T-cell (primary cell): Measurements from ENCODE around the gene ARFGEF2. TPM values are rescaled to one million over a fixed set of nuclear protein-coding genes. Genes with fewer than 3 reads are reported as not detected.
A peak's percentile ranks its signal among the peaks of the same experiment; 100 is the strongest.

Experiments used
- ATAC-seq, 4 experiments: fragments of 200-7000 bp in 3 of 4; fragments of 150-1000 bp in 1 of 4; cut with Tn5 transposase; replicated peaks in 1 of 4; 1 replicate in 3 of 4; 2 replicates in 1 of 4; pipeline ENCODE4 v1.10.0; 2021; ENCODE audit warnings: moderate library complexity in 3 of 4, mild to moderate bottlenecking in 2 of 4, moderate number of reproducible peaks in 1 of 4
- CTCF ChIA-PET, 2 donors: fragments of 300-600 bp; sonication (Branson Sonifier 250); formaldehyde crosslinking; loops; one replicate each; lab custom pipeline; 2022; ENCODE audit warnings: antibody characterized with exemption in 2 of 2; lab: Charles Lee
- POLR2A ChIA-PET, 2 donors: fragments of 300-600 bp; sonication (Branson Sonifier 250); formaldehyde crosslinking; loops; one replicate each; lab custom pipeline; 2022; ENCODE audit warnings: antibody characterized with exemption in 2 of 2; lab: Charles Lee
- DNase-seq, 35 experiments: peaks; one replicate each; pipeline versions ENCODE4 v3.0.0 to v3.0.0-alpha.2; 2013 to 2023
- H3K27ac ChIP-seq: one replicate; pipeline ENCODE4 v1.5.1; 2013; ENCODE audit warnings: low read length
- H3K27me3 ChIP-seq, 2 experiments: replicated peaks in 1 of 2; 1 replicate in 1 of 2; 2 replicates in 1 of 2; pipeline versions ENCODE4 v1.6.1 to v1.7.0; 2013; ENCODE audit warnings: low read length in 1 of 2, mixed read lengths in 1 of 2; ENCODE audit not compliant: control insufficient read depth in 2 of 2, insufficient read depth in 2 of 2; ENCODE audit errors: extremely low read depth in 1 of 2
- H3K36me3 ChIP-seq, 2 donors: 1 replicate in 1 of 2; 2 replicates in 1 of 2; pipeline versions ENCODE4 v1.6.1 to v1.7.0; 2013; ENCODE audit warnings: low read length in 1 of 2; ENCODE audit not compliant: control insufficient read depth in 2 of 2, insufficient read depth in 1 of 2; ENCODE audit errors: extremely low read depth in 1 of 2
- H3K4me1 ChIP-seq, 2 experiments: 1 replicate in 1 of 2; 2 replicates in 1 of 2; pipeline versions ENCODE4 v1.6.1 to v1.7.0; 2013; ENCODE audit warnings: low read length in 2 of 2, mixed read lengths in 1 of 2; ENCODE audit not compliant: insufficient read depth in 2 of 2, control insufficient read depth in 1 of 2; ENCODE audit errors: extremely low read depth in 1 of 2
- H3K4me3 ChIP-seq, 2 donors: 1 replicate in 1 of 2; 2 replicates in 1 of 2; pipeline versions ENCODE4 v1.5.1 to v1.7.0; 2013; ENCODE audit warnings: mild to moderate bottlenecking in 2 of 2, low read length in 1 of 2, moderate library complexity in 1 of 2; ENCODE audit not compliant: control insufficient read depth in 1 of 2; ENCODE audit errors: extremely low read depth in 1 of 2
- H3K9me3 ChIP-seq: 2 replicates; pipeline ENCODE4 v1.7.0; 2013
- H3K27ac Mint-ChIP-seq, 2 donors: one replicate each; pipeline ENCODE4 v1.8.0; 2020 to 2021; ENCODE audit warnings: mild to moderate bottlenecking in 2 of 2, mixed read lengths in 2 of 2
- H3K27me3 Mint-ChIP-seq, 2 donors: one replicate each; pipeline ENCODE4 v1.8.0; 2021 to 2022; ENCODE audit warnings: mixed read lengths in 2 of 2
- H3K36me3 Mint-ChIP-seq: one replicate; pipeline ENCODE4 v1.8.0; 2021; ENCODE audit warnings: mixed read lengths
- H3K4me1 Mint-ChIP-seq, 3 donors: one replicate each; pipeline ENCODE4 v1.8.0; 2020 to 2022; ENCODE audit warnings: mixed read lengths in 3 of 3, mild to moderate bottlenecking in 1 of 3
- H3K4me3 Mint-ChIP-seq, 3 donors: one replicate each; pipeline ENCODE4 v1.8.0; 2020 to 2022; ENCODE audit warnings: mild to moderate bottlenecking in 3 of 3, mixed read lengths in 3 of 3, moderate library complexity in 3 of 3
- H3K9me3 Mint-ChIP-seq, 3 donors: one replicate each; pipeline ENCODE4 v1.8.0; 2020 to 2022; ENCODE audit warnings: mixed read lengths in 3 of 3
- WGBS: methylation state at CpG from one replicate; pipeline ENCODE4 v1.1.5; 2013; ENCODE audit warnings: missing lambda C conversion rate; ENCODE audit not compliant: insufficient coverage; 5-methylcytosine and 5-hydroxymethylcytosine counted together
- total RNA-seq, 35 experiments: library from RNA in 6 of 35; stranded (reverse) in 6 of 35; fragments of 120-200 nt in 1 of 35; gene quantifications; one replicate each; pipeline versions ENCODE4 v1.2.1 to v1.2.4 and lab custom pipeline; 2013 to 2026

ARFGEF2 gene
- total RNA-seq (10 to 100 TPM; 23.4 to 30.3 (median 26.0) TPM), total RNA-seq (lab: John Stamatoyannopoulos, UW) (110 to 208 (median 165) reads per million in 29 experiments)
- 31.8 TPM for total RNA-seq (2013)

DNA sequence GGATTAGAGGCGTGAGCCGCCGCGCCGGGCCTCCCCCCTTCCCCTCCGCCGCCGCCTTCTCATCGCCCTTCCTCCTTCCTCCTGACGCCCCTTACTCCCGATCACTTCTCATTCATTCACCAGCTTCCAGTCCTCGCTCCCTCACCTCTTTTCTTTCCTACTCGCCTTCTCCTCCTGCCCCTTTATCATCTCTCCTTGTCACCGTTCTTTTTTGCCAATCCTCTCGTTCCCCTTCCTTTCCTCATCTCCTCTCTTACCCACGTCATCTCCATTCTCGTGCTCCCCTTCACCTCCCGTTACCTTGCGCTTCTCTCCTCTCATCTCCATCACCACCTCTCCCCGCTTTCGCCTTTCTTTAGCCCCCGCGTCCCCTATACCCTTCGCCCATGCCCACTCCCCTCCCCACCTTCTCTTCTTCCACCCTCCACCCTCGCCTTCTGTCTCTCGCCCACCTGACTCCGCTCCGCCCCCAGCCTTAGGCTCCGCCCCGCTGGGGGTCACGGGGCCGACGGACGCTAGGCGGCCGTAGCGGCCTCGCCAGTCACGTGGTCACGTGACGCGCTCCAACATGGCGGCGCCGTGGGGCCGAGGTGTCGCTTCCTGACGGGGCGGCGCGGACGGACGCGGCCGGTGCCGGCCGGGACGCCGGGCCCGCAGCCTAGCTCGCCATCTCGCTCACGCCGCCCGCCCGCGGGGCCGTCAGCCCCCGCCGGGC, at the start of gene ARFGEF2:
ARFGEF2 (plus strand) TSS at position 544 of the 715 bp plus-strand sequence. CDS start 179 bp downstream, outside the sequence.
- Mint-ChIP-seq H3K4me1 (peaks cover 48 to 54% (median 54%) of the 10 kb centered on the region in 3 donors), H3K9me3 (no peaks in the 10 kb centered on the region), H3K27me3 (no peaks in the 10 kb centered on the region), H3K4me3 (peak within 1 kb of the TSS; percentile 89 to 98 (median 92)), H3K36me3 (no peaks in the 10 kb centered on the region), H3K27ac (peak within 1 kb of the TSS; percentile 91 to 94)
- ChIA-PET POLR2A (interaction anchor here in 1 of 2 donors (0.7 to 1.1 kb wide), 2 partner anchors 10 to 13 kb away, joined by 3 to 4 read pairs; no protein-coding TSS in a partner anchor), CTCF (interaction anchor here in 1 of 2 donors (0.6 kb wide), 2 partner anchors 13 to 1649 kb away, joined by 4 to 5 read pairs; no protein-coding TSS in a partner anchor)
- no peaks in the 10 kb centered on the region for H3K9me3 ChIP-seq
- under 1% methylated on average over 69 of the region's 70 CpGs for WGBS
- H3K4me1 ChIP-seq = peaks cover 5 to 24% of the 10 kb centered on the region in 2 experiments
- no peaks in the 10 kb centered on the region for H3K27me3 ChIP-seq
- no peaks in the 10 kb centered on the region for H3K36me3 ChIP-seq
- H3K4me3 ChIP-seq = peak within 1 kb of the TSS; percentile 75 to 91
- DNase-seq = peak; percentile 72 to 94 (median 82)
- ATAC-seq = peak; percentile 95 to 97 (median 96)
- peak within 1 kb of the TSS; percentile 91 for H3K27ac ChIP-seq

DNA sequence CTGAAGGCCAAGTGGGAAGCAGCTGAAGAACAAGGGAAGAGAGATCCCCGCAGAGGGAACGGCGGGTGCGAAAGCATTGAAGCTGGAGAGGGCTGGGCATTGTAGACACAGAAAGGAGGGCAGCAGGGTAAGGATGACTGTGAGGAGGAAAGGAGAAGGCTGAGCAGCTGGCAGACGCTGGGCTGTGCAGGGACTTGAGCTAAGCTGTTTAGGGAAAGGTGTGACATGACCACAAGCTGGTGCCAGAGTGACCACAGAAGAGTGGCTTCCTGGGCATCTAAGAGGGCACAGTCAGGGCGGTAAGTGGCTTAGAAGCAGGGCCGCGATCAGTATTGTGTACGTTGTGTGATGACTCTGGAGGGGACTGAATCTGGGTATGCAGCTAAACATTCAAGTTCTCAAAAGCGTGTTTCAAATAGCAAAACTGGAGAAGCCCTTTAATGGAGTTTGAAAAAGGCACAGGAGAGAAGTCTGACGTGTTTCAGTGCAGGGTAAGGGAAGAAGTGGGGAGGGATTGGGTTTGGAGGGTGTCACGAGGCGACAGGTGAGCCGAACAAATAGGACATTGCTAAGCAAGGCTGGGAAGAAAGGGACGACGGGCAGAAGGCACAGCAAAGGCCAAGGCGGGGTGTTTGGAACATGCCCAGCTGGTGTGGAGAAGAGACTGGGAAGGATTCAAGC, 46.1 kb upstream of the ARFGEF2 start:
- Mint-ChIP-seq H3K4me3 (no peak overlapping the region), H3K4me1 (peaks cover 9 to 13% (median 12%) of the 10 kb centered on the region in 3 donors), H3K27ac (no peak overlapping the region), H3K36me3 (no peaks in the 10 kb centered on the region), H3K27me3 (no peaks in the 10 kb centered on the region), H3K9me3 (no peaks in the 10 kb centered on the region)
- no peaks in the 10 kb centered on the region for H3K36me3 ChIP-seq
- no peak overlapping the region for H3K4me3 ChIP-seq
- no peak overlapping the region for H3K27ac ChIP-seq
- POLR2A ChIA-PET = interaction anchor here in 1 of 2 donors (0.6 kb wide), 1 partner anchor 367 kb away, joined by 3 read pairs; no protein-coding TSS in a partner anchor
- H3K27me3 ChIP-seq = no peaks in the 10 kb centered on the region
- WGBS = 84% methylated on average over 17 of the region's 17 CpGs
- H3K4me1 ChIP-seq = peaks cover 0 to 8% of the 10 kb centered on the region in 2 experiments
- ATAC-seq (no peak), DNase-seq (no peak)
- no peaks in the 10 kb centered on the region for H3K9me3 ChIP-seq
- CTCF ChIA-PET = no interaction called here

DNA sequence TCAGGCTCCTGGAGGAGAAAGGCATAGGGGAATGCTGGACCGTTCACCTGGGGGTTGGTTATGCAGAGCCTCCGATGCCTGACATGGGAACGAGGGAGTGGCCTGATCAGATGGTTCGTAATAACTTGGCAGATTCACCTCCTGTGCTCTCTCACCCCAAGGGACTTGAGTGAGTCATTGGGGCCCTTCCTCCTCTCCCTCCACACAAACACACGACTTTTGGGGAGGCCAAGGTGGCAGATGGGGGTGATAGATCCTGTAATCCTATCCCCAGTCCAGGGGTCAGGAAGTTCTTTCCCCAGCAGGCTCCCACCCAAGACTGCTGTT, 45.6 kb upstream of the ARFGEF2 start:
- no peaks in the 10 kb centered on the region for H3K36me3 Mint-ChIP-seq
- no peaks in the 10 kb centered on the region for H3K27me3 Mint-ChIP-seq
- Histone ChIP-seq H3K9me3 (no peaks in the 10 kb centered on the region), H3K4me3 (no peak overlapping the region), H3K4me1 (peaks cover 0 to 8% of the 10 kb centered on the region in 2 experiments), H3K36me3 (no peaks in the 10 kb centered on the region), H3K27me3 (no peaks in the 10 kb centered on the region), H3K27ac (no peak overlapping the region)
- no peak overlapping the region for H3K4me3 Mint-ChIP-seq
- ChIA-PET CTCF (interaction anchor here in 1 of 2 donors (0.6 kb wide), 1 partner anchor 39 kb away, joined by 4 read pairs; no protein-coding TSS in a partner anchor), POLR2A (no interaction called here)
- H3K9me3 Mint-ChIP-seq = no peaks in the 10 kb centered on the region
- 70% methylated on average over 2 of the region's 5 CpGs for WGBS
- DNase-seq (no peak), ATAC-seq (no peak)
- no peak overlapping the region for H3K27ac Mint-ChIP-seq
- peaks cover 9 to 13% (median 12%) of the 10 kb centered on the region in 3 donors for H3K4me1 Mint-ChIP-seq

GRCh38 chr20:48877304-48877703, 44.2 kb upstream of the ARFGEF2 start:
- no CpG with 5 or more reads among the region's 2 CpGs for WGBS
- peak in 4 of 35 experiments; percentile 7 to 11 (median 10) for DNase-seq
- Mint-ChIP-seq H3K4me1 (peaks cover 6 to 13% (median 10%) of the 10 kb centered on the region in 3 donors), H3K27ac (no peak overlapping the region), H3K27me3 (no peaks in the 10 kb centered on the region), H3K4me3 (no peak overlapping the region), H3K9me3 (no peaks in the 10 kb centered on the region), H3K36me3 (no peaks in the 10 kb centered on the region)
- Histone ChIP-seq H3K9me3 (no peaks in the 10 kb centered on the region), H3K4me3 (no peak overlapping the region), H3K27ac (no peak overlapping the region), H3K4me1 (peaks cover 0 to 8% of the 10 kb centered on the region in 2 experiments), H3K36me3 (no peaks in the 10 kb centered on the region), H3K27me3 (no peaks in the 10 kb centered on the region)
- CTCF ChIA-PET = interaction anchor here in 1 of 2 donors (0.6 kb wide), 1 partner anchor 27 kb away, joined by 12 read pairs; no protein-coding TSS in a partner anchor
- ATAC-seq = no peak
- POLR2A ChIA-PET = no interaction called here

DNA sequence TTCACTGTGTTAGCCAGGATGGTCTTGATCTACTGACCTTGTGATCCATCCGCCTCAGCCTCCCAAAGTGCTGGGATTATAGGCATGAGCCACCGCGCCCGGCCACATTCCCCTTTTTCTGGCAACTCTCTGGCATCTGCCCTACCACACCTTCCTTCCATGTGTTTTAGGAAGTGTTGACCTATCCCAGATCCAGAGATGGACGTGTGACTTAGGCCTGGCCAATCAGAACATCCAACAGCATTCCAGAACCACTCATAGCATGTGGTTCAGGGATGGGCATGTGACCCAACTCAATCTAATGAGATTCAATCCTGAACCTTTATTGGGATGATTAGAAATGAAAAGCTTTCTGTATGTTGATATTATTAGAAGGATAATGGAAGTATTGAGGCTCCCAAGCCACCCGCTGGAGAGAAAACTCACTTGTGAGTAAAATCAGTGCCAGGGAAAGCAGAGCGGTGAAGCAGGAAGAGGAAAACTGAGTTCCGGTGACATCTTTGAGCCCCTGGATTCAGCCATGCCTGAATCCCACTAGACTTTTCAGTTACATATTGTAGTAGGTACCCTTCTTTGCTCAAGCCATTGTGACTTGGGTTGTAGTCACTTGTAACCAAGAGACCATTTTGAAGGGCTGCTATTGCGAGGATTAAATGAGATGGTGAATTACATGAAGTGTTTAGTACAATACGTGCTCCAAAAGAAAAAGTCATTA, 42.8 kb upstream of the ARFGEF2 start:
- peaks cover 0 to 8% (median 2%) of the 10 kb centered on the region in 3 donors for H3K4me1 Mint-ChIP-seq
- WGBS = 96% methylated on average over 4 of the region's 10 CpGs
- ATAC-seq = no peak

More for the DNA sequence above, 42.8 kb upstream of the ARFGEF2 start:
- peaks cover 0 to 2% of the 10 kb centered on the region in 2 experiments for H3K4me1 ChIP-seq
- no peaks in the 10 kb centered on the region for H3K36me3 Mint-ChIP-seq
- no peaks in the 10 kb centered on the region for H3K9me3 Mint-ChIP-seq
- POLR2A ChIA-PET = no interaction called here
- CTCF ChIA-PET = no interaction called here
- H3K27me3 ChIP-seq = peaks cover 0 to 3% of the 10 kb centered on the region in 2 experiments
- no peaks in the 10 kb centered on the region for H3K27me3 Mint-ChIP-seq
- no peaks in the 10 kb centered on the region for H3K36me3 ChIP-seq
- H3K9me3 ChIP-seq = no peaks in the 10 kb centered on the region
- H3K27ac Mint-ChIP-seq = no peak overlapping the region
- no peak overlapping the region for H3K27ac ChIP-seq
- no peak overlapping the region for H3K4me3 ChIP-seq
- H3K4me3 Mint-ChIP-seq = no peak overlapping the region
- DNase-seq = no peak
